NOMO-1 treated with DMSO at 0.1 percent for 48 hours (cell line): Measurements from ENCODE around the gene POU2AF1.

ENCODE experiments used
- DNase-seq: peaks from one replicate; lab custom pipeline; 2025; ENCODE audit not compliant: unreplicated experiment; lab: John Stamatoyannopoulos, UW

The POU2AF1 gene

DNA sequence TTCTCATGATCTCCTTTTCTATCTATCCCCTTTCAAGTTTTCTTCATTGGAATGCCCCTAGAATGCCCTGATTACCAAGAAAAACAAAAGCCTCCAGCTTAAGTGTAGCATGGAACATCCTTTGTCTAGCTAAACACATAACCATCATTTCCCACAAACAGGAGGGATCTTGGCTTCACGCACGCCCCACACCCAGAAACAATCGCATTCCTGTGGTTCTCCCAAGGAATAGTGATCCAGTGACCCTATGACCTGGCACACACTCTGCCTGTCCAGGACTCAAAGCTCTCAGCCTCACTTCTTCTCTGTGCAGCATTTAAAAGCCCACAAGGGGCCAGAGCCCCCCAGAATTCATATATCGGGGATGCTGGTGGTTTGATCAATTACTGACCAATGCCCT lies 9.3 kb upstream of the POU2AF1 start:
- DNase-seq = no peak

GRCh38 chr11:111387363-111387762 lies 8.3 kb upstream of the POU2AF1 start:
- no peak for DNase-seq

- DNase-seq = no peak
These were observed 7.6 kb upstream of the POU2AF1 start for GRCh38 chr11:111386611-111387150.

- DNase-seq = no peak
These were observed 5.4 kb upstream of the POU2AF1 start for GRCh38 chr11:111384494-111384893.

GRCh38 chr11:111382451-111382850 lies 3.4 kb upstream of the POU2AF1 start:
- DNase-seq = no peak

GRCh38 chr11:111379602-111380136 lies 594 bp upstream of the POU2AF1 start:
- no peak for DNase-seq

- no peak for DNase-seq
These were observed 752 bp downstream of the POU2AF1 start for GRCh38 chr11:111378185-111378860.

GRCh38 chr11:111376181-111376871 lies 2.7 kb downstream of the POU2AF1 start:
- DNase-seq = no peak

GRCh38 chr11:111373590-111373989 lies 5.5 kb downstream of the POU2AF1 start:
- no peak for DNase-seq

GRCh38 chr11:111372538-111372937 lies 6.5 kb downstream of the POU2AF1 start:
- no peak for DNase-seq

DNA sequence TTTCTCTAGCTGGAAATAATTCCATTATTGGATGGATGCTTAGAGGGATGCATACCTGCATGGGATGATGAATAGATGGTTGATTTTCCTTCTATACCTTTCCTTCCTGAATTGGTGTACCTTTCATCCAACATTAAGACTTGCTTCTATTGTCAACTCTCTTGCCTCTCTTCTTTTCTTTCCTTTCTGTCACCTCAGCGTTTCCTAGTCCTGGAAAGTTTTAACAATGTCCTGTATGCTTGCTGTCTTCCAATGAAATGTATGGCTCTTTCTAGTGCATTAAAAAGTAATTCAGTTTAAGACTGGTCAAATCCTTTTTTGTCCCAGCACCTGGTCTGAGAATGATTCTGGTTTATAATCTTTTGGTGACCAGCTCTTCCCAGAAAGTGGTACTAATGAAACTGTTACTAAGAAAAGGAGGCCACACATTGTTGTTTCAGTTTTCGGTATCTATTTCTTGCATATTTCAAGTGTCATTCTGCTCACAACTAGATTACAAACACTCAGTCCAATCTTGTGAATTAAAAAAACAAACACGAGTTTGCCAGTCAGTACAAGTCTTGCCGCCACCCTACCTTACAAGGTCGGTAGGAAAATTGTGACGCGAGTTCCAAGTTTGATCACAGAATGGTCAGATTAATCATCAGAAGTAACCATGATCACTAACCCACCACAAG lies 8.0 kb downstream of the POU2AF1 start:
- DNase-seq = no peak

GRCh38 chr11:111370270-111370901 lies 8.7 kb downstream of the POU2AF1 start:
- DNase-seq = no peak

DNA sequence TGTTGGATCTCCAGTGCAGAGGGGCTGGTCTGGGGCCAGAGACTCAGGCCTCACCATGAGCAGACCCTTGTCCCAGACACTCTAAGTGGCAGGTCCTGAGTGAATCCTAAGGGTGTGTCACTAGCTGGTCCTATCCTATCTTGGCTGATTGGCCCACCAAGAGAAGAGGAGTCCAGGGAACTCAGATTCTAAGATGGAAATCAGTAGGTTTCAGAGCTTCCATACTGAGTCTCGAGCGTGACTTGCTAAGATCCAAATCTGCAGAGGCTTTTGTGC lies 10.9 kb downstream of the POU2AF1 start:
- no peak for DNase-seq

- DNase-seq = no peak
These were observed 11.4 kb downstream of the POU2AF1 start for GRCh38 chr11:111367411-111368284.

GRCh38 chr11:111366560-111367410 lies 12.3 kb downstream of the POU2AF1 start:
- DNase-seq = no peak

DNA sequence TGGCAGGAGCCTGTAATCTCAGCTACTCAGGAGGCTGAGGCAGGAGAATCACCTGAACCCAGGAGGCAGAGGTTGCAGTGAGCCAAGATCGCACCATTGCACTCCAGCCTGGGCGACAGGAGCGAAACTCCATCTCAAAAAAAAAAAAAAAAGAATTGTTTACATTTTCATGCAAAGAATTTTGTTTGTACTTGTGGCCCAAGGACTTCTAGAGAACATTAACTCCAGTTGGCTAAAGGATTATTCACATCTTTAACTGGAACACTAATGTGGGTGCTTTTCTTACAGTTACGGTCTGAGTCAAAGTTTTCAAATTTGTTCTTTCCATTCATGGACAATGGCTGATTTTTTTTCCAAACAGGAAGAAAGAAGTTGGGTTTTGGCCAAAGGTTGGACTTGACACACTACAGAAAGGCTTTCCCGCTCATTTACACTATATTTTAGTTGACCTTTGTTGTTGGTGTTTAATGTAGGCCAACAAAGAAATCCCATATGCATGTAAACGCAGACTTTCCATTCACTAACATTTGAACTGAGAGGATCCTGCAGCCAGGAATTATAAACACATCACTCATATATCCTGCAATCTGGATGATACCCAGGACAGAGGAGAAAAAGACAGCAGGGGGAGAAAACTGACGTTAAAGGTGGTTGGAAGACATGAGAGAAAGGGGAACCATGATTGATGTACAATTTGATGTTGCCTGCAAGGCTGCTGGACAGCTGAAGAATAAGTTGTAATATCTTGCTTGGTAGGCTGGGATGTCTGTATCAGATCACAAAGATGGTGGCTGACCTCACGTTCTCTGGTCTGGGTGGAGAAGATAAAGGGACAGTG lies 13.1 kb downstream of the POU2AF1 start:
- no peak for DNase-seq

- no peak for DNase-seq
These were observed 14.6 kb downstream of the POU2AF1 start for GRCh38 chr11:111364503-111364902.

DNA sequence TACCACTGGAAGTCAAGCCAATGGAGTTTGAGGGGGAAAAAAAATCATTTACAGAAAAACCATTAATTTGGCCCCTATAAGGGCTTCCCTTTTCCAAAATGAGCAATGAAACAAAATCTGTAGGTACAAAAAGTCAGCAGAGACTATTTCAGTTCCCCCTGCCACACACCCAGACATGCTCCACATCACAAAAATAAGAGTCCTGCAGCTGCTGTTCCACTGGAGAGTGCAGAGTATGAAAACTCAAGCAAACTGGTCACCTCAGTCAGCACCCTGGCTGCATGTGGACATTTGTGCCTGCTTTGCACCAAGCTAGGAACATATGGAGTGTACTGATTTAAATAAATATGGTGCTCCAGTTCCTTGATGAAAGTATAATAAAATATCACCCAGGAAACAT lies 15.1 kb downstream of the POU2AF1 start:
- DNase-seq = no peak
